ENCODE measurements around the gene PRKN.

Gene PRKN

DNA sequence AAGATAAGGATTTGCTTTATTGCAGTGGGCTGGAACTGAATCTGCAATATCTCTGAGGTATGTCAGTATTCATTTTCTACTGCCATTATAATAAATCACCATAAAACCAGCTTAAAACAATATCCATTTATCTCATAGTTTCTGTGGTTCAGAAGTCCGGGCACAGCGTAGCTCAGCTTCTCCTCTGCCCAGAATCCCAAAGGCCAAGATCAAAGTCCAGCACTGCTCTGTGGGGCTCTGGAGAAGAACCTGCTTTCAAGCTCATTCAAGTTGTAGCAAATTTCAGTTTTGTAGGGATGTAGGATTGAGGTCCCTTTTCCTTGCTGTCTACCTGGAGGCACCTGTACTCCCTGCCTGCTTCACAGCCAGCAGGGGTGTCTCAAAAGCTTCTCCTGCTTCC is 1113.9 kb downstream of the PRKN start:
- no peak for DNase-seq (ENCODE audit: low read depth, low spot score)

DNA sequence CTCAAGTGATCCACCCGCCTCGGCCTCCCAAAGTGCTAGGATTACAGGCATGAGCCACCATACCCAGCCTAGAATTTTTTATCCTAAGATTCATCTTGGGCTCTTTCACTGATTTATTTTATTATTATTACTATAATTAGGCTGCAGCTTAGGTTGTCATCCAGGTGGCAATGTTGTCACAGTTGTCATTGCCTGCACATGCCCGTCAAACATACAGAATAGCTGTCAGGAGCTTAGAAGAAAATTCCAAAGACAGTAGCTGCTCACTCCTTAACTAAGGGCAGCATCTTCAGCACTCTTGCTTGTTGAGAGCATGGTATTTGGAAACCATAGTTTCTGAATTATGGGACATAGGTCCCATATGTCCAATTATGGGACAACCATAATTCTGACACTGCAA is 1118.8 kb downstream of the PRKN start:
- no peak for DNase-seq (ENCODE audit: low read depth, low spot score)

DNA sequence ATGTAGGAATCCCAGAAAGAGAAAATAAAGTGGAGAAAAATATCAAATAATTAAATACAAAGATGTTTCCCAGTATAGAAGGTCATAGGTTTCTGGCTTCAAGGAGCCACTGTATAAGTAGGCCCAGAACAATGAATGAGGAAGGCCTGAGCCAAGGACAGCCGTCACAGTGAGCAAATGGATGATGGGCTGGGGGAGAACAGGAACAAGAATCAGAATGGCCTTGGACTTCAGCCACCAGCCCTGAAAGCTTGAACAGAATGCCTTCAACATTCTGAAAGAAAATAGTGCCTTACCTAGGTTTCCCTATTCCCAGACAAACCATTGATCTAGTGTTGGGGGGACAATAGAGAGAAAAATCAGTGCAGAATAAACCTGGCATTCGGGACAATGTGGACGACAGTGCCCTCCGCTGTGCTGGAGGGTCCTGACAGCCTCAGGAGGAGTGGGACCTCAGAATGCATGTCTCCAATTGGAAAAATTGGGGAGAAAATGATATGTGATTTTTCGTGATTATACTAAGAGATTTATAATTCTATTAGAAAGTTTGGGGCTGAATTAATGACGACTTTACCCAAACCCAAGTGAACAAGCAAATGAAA is 1119.8 kb downstream of the PRKN start:
- DNase-seq (ENCODE audit: low read depth, low spot score): no peak

DNA sequence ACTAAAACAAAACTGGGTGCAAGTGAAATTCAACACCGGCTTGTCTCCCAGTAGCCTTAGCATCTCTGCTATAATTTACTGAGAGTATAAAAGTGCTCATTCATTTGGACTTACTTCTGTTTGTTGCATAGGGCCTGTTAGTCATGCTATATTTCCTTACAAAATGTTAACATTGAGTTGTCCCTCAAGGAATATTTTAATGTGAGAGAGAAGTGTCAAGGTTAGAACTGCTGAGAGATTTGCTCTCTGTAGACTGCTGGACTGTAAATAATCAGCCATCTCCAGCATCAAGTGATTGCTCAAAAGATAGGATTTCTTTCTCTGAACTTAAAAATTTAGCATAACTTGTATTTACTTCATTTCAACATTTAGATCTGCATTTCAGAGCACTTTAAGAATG is 1125.2 kb downstream of the PRKN start:
- no peak for DNase-seq (ENCODE audit: low read depth, low spot score)

DNA sequence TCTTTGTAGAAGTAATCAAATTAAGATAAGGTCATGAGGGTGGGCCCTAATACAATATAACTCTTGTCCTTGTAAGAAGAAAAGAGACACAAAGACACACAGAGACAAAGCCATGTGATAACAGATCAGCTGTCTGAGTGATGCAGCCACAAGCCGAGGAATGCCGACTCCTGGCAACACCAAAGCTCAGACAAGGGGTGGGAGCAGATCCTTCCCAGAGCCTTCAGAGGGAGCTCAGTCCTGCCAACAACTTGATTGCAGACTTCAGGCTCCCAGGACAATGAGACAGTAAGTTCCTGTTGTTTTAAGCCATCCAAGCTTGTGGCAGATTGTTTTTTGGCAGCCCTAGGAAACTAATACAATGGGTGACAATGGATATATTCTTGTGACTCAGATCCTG is 1128.7 kb downstream of the PRKN start:
- DNase-seq (ENCODE audit: low read depth, low spot score): no peak

DNA sequence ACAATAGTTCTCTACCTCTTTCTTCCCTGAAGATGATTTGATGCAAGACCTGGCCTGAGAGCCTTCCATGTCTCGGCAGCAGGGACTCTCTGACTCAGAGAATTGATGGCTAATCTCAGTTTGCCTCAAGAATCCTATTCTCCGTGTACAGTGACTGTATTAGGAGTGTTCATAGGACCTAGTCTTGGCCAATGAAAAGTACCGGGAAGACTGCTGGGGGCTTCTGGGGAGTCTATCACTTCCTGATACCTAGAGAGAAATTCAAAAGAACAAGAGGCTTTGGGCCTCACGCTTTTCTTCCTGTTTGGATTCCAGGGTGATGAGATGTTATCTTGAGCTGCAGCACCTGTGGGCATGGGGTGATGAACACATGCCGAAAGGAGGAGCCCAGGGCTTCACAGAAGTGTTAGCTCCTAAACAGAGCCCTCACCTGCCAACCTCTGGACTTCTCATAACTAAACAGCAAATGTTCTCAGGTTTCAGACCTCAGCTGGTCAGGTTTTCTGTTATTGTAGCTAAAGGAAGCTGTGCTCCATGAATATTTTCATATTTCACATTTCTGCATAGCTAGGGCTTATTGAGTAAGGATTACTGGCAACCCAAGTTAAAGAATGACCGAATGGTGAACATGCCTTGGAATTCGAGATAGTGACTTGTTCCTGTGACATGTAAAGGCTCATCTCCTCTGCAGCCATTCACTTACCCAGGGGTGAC is 1130.6 kb downstream of the PRKN start:
- DNase-seq (ENCODE audit: low read depth, low spot score): no peak

DNA sequence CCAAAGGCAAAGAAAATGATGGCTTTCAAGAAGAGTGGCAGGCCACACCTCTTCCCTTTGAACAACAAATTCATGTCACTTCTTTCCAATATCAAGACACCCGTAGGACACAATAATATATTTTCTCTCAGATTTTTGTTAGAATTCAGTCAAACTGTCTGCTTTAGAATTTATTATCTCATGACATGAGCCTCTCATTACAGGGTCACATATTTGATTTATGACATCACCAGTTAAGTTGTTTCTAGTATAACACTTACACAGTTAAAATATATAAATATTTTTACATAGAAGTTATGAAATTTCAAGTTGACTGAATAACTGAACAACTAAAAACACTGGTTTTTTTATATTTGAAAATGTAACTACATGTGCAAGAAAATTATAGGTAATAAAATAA is 1133.2 kb downstream of the PRKN start:
- no peak for DNase-seq (ENCODE audit: low read depth, low spot score)

DNA sequence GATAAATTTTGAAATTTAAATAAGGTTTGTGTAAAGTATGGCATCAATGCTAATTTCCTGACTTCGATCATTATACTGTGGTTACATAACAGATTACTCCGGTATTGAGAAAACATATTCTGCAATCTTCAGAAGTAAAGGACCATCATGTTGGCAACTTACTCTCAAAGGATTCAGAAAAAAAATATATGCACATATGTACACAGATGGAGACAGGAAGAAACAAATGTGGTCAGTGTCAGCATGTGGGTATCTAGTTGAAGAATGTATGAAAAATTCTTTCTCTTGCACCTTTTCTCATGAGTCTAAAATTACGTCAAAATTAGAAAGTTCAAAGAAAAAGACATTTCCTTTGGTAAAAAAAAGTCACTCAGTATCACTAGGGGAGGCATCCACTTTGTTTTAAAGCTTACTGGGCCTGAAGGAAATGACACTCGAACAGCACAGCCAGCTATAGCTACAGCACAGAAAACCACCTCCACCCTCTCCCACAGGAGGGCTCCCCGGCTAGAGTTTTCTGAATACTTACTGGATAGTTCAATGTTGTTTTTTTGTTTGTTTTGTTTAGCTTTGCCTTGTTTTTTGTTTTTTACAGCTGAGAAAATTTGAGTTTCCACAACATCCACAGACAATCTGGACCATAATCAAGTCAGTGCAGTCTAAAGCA is 1136.5 kb downstream of the PRKN start:
- no peak for DNase-seq (ENCODE audit: low read depth, low spot score)

DNA sequence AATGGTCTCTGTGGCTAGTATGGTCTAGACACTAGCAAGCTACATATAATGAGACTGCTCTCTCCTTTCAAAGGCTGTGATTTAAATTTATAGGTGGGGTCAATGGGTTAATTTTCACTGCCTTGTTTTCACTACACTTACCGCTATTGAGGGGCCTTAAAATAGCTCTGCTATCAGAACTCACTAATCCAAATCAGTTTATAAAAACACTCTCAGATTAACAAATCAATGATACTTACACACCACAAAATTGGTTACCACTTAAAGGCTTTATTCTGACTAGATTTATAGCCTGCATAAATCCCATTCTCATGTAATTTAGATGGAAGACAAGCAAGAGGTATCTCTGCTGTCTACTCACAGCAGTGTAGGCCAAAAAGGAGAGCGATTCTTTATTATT is 1140.7 kb downstream of the PRKN start:
- DNase-seq (ENCODE audit: low read depth, low spot score): no peak

DNA sequence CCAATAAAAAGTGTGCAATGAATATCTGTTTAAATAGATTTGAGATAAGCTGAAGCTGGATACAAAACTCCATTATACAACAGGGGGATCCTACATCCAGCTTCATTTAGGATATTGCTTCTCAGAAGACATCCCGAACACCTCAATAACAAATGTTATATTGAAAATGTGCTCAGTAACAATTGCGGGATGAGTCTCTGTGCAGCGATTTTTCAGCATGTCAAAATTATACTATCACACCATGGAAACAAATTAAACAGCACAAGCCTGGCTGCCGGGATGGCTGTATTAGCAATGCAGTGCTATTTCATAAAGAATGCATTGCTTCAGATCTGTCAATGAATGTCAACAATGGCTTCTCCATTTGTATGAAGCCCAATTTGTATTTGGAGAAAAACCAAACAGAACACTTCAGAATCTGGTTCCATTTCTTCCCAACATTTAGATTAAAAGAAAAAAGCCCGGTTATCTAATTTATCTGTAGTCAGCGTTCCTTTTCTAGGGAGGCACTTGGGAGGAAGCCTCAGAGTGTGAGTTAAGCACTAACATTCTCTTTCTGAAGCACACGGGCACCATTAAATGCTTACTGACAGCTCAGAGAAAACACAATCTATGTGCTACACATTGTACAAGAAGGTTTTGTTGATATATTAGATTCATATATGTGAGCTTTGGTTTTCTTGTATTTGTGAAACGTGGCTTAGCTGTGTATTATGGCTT is 1142.8 kb downstream of the PRKN start:
- no peak for DNase-seq (ENCODE audit: low read depth, low spot score)

DNA sequence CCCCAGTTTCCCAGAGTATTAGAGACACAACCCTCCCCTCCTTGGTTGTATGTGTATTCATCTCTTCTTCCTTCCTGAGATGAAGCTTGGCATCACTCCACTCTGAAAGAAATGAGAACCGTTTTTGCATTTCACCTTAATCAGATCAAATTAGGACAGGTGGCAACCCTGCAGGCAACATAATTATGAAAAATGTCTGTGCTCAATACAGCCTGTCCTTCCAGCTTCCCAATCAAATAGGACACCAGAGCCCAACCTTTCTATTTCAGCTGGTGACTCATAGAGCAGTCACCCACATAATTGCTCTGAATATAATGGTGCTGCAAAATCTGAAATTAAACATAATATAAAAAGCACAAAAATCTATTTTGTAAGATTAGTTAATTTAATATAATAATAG is 1143.5 kb downstream of the PRKN start:
- no peak for DNase-seq (ENCODE audit: low read depth, low spot score)

DNA sequence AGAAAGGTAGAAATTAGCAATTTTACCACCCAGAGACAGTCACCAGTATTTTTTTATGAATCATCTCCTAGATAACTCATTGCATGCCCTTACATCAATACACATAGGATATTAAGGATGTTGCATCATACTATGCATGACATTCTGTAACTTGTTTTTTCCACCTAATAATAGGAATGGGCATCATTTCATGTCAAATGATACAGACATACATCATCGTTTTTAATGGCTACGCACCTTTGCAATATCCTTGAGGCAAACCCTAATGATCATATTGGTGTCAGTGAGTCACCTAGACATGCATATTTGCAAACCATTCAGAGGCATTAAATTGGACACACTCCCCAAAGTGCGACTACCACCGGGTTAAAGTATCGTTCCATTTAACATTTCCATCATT is 1144.0 kb downstream of the PRKN start:
- no peak for DNase-seq (ENCODE audit: low read depth, low spot score)

DNA sequence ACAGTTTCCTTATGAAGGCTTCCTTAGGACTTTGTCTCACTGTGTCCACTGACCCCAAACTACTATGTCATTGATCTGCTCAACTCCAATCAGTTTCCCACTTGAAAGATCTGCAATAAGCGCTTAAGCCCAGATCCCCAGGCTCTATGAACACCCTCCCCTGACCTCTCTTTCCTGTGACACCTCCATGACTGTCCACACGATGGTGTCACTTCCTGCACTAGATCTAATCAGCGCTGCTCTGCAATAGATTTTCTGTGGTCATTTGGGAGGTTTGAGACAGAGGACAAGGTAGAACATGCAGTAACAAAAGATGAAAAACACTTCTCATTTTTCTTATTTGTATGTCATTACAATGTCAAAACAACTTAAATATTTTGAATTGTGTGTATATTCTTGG is 1149.1 kb downstream of the PRKN start:
- no peak for DNase-seq (ENCODE audit: low read depth, low spot score)

DNA sequence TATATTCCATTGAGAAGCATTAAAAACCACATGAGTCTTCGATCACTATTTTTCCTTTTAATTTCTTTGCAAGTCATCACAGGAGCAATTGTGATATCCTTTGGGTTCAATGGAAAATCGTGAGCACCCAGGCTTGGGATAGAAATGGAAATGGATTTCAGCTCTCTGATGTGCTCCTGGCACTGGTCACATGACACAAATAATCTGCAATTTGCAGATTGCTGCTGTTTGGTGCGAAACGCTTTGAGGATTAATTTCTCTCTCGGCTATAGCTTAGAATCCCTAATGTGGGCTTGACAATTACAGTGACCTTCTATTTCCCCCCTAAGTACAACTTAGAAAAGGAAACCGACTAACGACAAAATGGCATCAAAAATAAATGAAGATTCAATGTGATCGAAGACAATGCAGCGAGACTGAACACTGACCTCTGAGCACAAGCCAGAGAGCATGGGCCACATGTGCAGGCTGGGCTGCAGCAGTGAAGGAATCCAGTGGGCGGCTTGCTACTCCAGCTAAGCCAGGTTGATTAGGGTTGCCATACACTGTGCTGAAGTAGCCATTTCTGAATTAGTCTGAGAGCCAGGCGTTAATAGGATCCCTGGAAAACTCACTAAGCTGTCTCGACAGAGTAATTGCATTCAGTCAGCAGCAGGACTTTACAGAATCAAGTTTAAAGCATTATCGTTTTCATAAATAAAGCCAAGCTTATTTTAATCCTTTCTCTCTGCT is 1151.9 kb downstream of the PRKN start:
- DNase-seq (ENCODE audit: low read depth, low spot score): no peak

DNA sequence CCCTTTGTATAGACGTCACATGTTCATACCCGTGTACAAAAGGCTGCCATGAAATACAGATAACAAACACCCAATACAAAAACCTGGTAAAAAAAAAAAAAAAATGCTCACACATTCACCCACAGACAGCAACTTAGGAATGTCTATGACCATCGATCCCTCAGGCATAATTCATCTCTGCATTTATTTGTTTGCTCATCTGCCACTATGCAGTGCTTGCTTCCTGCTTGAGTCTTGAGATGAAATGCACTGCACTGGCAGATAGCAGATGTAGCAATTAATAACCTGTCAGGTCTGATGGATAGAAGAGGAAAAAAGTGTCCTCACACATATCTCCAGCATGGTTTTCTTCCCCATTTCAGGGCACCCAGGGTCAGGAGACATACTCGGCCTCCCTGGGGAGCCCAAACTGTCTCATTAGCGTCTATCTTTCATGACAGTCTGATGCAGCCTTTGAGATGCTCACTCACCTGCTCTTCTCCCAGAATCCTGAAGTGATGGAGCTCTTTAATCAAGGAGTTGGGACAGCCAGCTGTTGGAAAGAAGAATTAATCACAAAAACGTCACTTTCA is 1158.6 kb downstream of the PRKN start:
- no peak for DNase-seq (ENCODE audit: low read depth, low spot score)

DNA sequence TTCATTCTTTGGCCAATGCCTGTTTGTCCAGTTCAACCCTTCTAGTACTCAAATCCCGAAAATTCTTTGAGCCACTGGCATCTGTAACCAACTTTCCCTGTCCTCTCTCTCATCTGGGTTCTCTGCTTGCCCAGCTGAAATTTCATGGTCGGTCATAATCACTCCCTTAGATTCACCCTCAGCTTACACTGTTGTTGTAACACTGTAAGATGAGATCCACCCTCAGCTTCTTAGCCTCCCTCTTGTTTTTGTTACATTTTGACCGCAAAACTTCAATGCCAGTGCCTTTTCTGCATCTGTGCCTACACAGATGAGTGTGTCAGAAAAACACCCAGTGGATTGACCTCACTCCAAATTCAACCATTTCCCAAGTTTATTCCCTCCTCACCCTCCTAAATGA is 1162.6 kb downstream of the PRKN start:
- DNase-seq (ENCODE audit: low read depth, low spot score): no peak

DNA sequence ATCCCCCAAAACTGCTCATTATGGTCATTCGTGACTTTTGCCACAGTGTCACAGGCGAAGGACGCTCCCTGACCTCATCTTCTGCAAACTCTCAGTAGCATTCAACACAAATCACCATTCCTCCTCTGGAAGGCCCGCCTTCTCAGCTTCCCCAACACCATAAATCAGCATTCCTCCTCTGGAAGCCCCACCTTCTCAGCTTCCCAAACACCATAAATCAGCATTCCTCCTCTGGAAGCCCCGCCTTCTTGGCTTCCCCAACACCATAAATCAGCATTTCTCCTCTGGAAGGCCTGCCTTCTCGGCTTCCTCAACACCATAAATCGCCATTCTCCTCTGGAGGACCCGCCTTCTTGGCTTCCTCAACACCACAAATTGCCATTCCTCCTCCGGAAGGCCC is 1165.7 kb downstream of the PRKN start:
- DNase-seq (ENCODE audit: low read depth, low spot score): no peak

DNA sequence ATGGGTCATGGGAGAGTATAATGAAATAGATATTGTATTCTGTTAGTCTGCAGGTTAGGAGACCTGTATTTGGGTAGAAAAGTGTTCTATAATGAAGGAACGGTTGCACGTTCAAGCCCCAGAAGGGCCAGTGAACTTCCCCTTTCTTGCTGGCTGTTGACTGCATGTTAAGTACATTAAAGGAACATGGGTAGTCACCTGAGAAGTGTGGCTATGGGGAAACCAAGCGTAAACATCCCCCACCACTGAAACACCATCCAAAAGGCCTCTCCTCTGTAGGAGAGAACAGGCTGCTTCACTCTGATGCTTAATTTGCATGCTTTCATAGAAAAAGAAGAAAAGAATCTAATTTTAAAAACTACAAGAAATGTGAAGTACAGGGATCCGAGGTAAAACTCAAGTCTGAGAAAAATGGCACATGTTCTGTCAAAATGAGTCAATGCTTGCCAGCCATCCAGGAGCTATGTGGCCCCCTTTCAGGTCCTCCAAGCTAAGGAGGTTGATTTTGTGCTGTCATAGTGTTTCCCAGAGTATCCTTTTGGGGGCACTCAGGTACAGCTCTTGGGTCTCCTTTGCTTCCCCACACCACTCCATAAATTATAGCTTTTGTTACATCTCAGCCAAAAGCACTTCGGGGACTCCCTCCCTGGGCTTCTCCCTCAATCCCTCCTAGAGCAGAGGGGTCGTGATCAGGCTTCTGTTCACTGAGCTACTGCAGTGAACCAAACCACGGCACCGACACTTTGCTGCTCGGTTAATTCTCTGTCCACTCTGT is 1170.0 kb downstream of the PRKN start:
- DNase-seq (ENCODE audit: low read depth, low spot score): no peak

DNA sequence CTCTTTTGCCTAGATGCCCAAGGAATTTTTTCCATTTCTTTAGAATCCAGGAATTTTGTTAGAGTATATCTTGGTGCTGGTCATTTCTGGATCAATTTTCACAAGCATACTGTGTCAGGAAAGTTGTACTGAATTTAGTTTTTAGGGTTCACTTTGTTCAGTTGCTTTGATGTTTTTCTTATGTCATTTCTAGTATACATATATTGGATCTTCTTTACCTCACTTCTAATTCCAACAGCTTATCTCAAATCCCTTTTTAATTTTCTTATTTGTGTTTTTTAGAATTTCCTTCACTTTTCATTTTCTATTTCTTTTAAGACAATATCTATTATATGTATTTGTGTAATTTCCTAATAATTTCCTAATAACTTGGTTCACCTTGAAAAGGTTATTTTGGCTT is 1172.7 kb downstream of the PRKN start:
- DNase-seq (ENCODE audit: low read depth, low spot score): no peak

DNA sequence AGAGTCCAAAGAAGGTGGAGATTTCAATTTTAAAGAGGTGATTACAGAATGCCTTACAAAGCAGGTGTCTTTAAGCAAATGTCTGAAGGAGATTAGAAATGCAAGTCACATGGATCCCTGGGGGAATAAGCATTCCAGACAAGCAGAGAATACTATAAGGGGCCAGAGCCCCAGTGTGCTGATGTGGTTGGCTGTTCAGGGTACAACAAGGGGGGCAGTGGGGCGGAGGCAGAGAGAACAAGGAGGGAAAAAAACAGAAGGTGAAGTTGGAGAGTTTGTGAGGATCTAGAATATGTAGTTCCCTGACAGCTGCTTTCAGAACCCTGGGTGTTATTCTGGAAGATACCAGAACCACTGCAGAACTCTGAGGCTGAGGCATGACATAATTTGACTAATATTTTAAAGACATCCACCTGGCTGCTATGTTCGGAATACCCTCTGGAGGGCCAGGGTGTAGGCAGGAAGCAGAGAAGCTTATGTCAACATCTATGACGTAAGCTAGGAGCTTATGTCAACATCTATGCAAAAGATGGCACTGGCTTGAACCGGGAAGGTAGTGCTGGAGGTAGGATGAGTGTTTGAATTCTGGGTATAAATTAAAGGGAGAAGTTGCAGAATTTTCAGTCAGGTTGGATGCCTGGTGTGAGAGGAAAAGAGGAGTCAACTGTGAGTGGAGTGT is 1177.5 kb downstream of the PRKN start:
- DNase-seq (ENCODE audit: low read depth, low spot score): no peak

All from iPS DF 19.7 (cell line).